ENCODE data around the gene TFEB.

DNA sequence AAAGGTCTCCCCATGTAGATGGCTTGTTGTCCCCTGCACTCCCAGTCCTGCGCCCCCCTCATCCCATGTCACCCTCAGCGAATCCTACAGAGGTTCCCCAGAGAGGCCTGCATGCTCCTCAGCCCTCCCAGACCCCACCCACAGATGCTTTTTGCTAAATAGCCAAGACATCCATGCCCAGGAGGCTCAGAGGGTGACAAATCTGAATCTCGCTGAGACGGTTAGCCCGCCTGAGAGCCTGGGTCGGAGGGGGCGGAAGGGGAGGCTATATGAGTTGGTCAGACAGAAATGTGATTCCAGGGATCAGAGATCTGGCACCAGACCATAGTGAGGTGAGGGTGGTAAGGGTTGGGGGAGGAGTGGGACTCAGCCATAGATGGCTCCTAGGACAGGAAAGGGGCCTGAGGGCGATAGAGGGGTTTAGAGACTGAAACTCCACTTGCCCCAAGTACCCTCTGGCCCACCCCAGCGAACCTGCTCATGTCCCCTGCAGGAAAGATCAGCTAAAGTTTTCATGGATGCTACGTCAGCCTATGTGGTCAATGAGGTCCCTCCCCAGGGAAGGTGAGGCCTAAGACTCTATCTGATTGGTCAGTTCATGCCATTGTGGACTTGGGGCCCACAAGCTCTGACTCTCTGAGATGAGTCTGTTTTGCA, 33.2 kb downstream of the TFEB start:
- TF ChIP-seq, protein P1, sequence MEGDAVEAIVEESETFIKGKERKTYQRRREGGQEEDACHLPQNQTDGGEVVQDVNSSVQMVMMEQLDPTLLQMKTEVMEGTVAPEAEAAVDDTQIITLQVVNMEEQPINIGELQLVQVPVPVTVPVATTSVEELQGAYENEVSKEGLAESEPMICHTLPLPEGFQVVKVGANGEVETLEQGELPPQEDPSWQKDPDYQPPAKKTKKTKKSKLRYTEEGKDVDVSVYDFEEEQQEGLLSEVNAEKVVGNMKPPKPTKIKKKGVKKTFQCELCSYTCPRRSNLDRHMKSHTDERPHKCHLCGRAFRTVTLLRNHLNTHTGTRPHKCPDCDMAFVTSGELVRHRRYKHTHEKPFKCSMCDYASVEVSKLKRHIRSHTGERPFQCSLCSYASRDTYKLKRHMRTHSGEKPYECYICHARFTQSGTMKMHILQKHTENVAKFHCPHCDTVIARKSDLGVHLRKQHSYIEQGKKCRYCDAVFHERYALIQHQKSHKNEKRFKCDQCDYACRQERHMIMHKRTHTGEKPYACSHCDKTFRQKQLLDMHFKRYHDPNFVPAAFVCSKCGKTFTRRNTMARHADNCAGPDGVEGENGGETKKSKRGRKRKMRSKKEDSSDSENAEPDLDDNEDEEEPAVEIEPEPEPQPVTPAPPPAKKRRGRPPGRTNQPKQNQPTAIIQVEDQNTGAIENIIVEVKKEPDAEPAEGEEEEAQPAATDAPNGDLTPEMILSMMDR (IDR thresholded peaks at IDR 0.05; ENCODE audit: low read depth, low read length, poor library complexity, severe bottlenecking): no peak
- TF ChIP-seq EZH2phosphoT487 (IDR thresholded peaks at IDR 0.05; ENCODE audit: borderline replicate concordance, low read length): no peak

Data from DOHH2 (cell line).